ENCODE results near the gene BMI1. TPM values are rescaled to one million over a fixed set of nuclear protein-coding genes. Genes with fewer than 3 reads are reported as not detected.

Gene BMI1
- total and polyA plus RNA-seq, 2 experiments from 2014 or later = 25.5 to 59.8 TPM

GRCh38 chr10:22342421-22342820, 21.5 kb downstream of the BMI1 start:
- 23% methylated on average over 3 of the region's 3 CpGs for WGBS (ENCODE audit: low lambda C conversion rate, missing lambda C conversion rate)
- peaks cover 11% of the 10 kb centered on the region for H3K4me1 ChIP-seq (ENCODE audit: insufficient read depth)
- no peak overlapping the region for H3K4me2 ChIP-seq
- H3K27ac ChIP-seq = no peak overlapping the region
- H3K36me3 ChIP-seq (replicated peaks; ENCODE audit: insufficient read depth, low read depth) = no peaks in the 10 kb centered on the region
- peaks cover 86% of the 10 kb centered on the region for H3K27me3 ChIP-seq
- H2AFZ ChIP-seq = no peak overlapping the region
- H3K9me3 ChIP-seq (ENCODE audit: low read depth) = no peaks in the 10 kb centered on the region
- H3K79me2 ChIP-seq = no peaks in the 10 kb centered on the region
- H3K4me3 ChIP-seq = no peak overlapping the region
- no peaks in the 10 kb centered on the region for H4K20me1 ChIP-seq (ENCODE audit: insufficient read depth, poor library complexity, severe bottlenecking)
- no peak for DNase-seq (ENCODE audit: low spot score)
- TF ChIP-seq, protein P1, sequence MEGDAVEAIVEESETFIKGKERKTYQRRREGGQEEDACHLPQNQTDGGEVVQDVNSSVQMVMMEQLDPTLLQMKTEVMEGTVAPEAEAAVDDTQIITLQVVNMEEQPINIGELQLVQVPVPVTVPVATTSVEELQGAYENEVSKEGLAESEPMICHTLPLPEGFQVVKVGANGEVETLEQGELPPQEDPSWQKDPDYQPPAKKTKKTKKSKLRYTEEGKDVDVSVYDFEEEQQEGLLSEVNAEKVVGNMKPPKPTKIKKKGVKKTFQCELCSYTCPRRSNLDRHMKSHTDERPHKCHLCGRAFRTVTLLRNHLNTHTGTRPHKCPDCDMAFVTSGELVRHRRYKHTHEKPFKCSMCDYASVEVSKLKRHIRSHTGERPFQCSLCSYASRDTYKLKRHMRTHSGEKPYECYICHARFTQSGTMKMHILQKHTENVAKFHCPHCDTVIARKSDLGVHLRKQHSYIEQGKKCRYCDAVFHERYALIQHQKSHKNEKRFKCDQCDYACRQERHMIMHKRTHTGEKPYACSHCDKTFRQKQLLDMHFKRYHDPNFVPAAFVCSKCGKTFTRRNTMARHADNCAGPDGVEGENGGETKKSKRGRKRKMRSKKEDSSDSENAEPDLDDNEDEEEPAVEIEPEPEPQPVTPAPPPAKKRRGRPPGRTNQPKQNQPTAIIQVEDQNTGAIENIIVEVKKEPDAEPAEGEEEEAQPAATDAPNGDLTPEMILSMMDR (IDR thresholded peaks at IDR 0.05; ENCODE audit: poor library complexity) = no peak
- TF ChIP-seq EZH2phosphoT487 (IDR thresholded peaks at IDR 0.05; ENCODE audit: low read depth, severe bottlenecking, unreplicated experiment) (no peak), EZH2 (IDR thresholded peaks at IDR 0.05; ENCODE audit: borderline replicate concordance) (no peak)
- no peaks in the 10 kb centered on the region for H3K9me2 ChIP-seq (replicated peaks; ENCODE audit: insufficient read depth)

DNA sequence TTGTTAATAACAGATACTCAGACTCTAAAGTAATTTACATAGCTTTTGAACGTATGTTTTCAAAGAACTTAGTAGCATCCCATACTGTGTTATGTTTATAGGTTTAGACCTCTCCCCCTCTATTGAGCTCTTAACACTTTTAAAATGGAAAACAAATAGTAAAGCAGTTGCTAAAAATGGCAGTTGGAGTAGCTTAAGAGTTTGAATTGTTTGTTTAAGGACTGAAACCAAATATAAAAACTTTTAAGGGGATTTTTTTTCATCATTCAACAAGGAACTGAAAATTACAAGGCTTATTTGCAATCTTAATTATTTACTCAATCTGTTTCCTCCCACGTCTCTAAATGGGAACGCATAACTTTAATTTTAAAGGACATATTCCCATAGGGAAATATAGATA, 22.8 kb downstream of the BMI1 start:
- no peak for DNase-seq (ENCODE audit: low spot score)
- Histone ChIP-seq H3K4me3 (no peak overlapping the region), H3K27ac (no peak overlapping the region), H3K27me3 (peaks cover 83% of the 10 kb centered on the region), H3K36me3 (replicated peaks; ENCODE audit: insufficient read depth, low read depth) (no peaks in the 10 kb centered on the region), H3K4me2 (no peak overlapping the region), H3K9me3 (ENCODE audit: low read depth) (no peaks in the 10 kb centered on the region), H2AFZ (no peak overlapping the region), H3K79me2 (no peaks in the 10 kb centered on the region), H3K4me1 (ENCODE audit: insufficient read depth) (peaks cover 11% of the 10 kb centered on the region), H4K20me1 (ENCODE audit: insufficient read depth, poor library complexity, severe bottlenecking) (no peaks in the 10 kb centered on the region), H3K9me2 (replicated peaks; ENCODE audit: insufficient read depth) (no peaks in the 10 kb centered on the region)
- no peak for TF ChIP-seq EZH2phosphoT487 (IDR thresholded peaks at IDR 0.05; ENCODE audit: low read depth, severe bottlenecking, unreplicated experiment)
- no peak for TF ChIP-seq EZH2 (IDR thresholded peaks at IDR 0.05; ENCODE audit: borderline replicate concordance)
- TF ChIP-seq, protein P1 (IDR thresholded peaks at IDR 0.05; ENCODE audit: poor library complexity) = no peak
- 14% methylated on average over 3 of the region's 3 CpGs for WGBS (ENCODE audit: low lambda C conversion rate, missing lambda C conversion rate)

DNA sequence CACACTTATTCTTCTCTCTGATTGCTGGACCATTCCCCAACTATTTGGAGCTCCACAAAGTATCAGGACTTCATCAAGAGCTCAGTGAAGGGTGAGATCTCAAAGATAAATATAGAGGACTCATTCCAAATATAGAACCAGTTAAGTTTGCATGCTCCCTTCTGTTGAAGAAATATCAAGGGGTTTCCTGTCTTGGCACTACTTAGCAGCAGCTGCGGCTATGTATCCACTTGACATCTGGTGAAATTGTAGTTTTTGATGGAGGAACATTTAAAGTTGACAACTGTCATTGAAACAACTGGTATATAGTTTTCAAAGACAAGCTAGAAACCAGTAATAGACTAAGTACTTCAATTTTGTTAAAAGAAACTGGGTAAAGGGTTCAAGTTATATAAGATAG, 23.4 kb downstream of the BMI1 start:
- no peak for DNase-seq (ENCODE audit: low spot score)
- no peaks in the 10 kb centered on the region for H3K79me2 ChIP-seq
- no peaks in the 10 kb centered on the region for H3K36me3 ChIP-seq (replicated peaks; ENCODE audit: insufficient read depth, low read depth)
- H2AFZ ChIP-seq = no peak overlapping the region
- no peak overlapping the region for H3K4me2 ChIP-seq
- H4K20me1 ChIP-seq (ENCODE audit: insufficient read depth, poor library complexity, severe bottlenecking) = no peaks in the 10 kb centered on the region
- peaks cover 11% of the 10 kb centered on the region for H3K4me1 ChIP-seq (ENCODE audit: insufficient read depth)
- TF ChIP-seq, protein P1 (IDR thresholded peaks at IDR 0.05; ENCODE audit: poor library complexity) = no peak
- TF ChIP-seq EZH2 (IDR thresholded peaks at IDR 0.05; ENCODE audit: borderline replicate concordance) (no peak), EZH2phosphoT487 (IDR thresholded peaks at IDR 0.05; ENCODE audit: low read depth, severe bottlenecking, unreplicated experiment) (no peak)
- no peaks in the 10 kb centered on the region for H3K9me3 ChIP-seq (ENCODE audit: low read depth)
- no peak overlapping the region for H3K4me3 ChIP-seq
- H3K27ac ChIP-seq = no peak overlapping the region
- WGBS (ENCODE audit: low lambda C conversion rate, missing lambda C conversion rate) = 50% methylated on average over 1 of the region's 1 CpG
- H3K9me2 ChIP-seq (replicated peaks; ENCODE audit: insufficient read depth) = no peaks in the 10 kb centered on the region
- peaks cover 81% of the 10 kb centered on the region for H3K27me3 ChIP-seq
